K562 (cell line): Measurements from ENCODE around the gene SDK1. TPM values are rescaled to one million over a fixed set of nuclear protein-coding genes. Genes with fewer than 3 reads are reported as not detected.

Experiments used
- ATAC-seq: fragments of 200-7000 bp; cut with Tn5 transposase; 3 replicates; pipeline ENCODE4 v1.9.1; 2020; ENCODE audit warnings: moderate library complexity
- BruUV-seq: library from RNA; stranded (reverse); fragments of 400-500 nt; replicated peaks from 2 replicates; lab custom pipeline; 2021; lab: Mats Ljungman, UMichigan
- CTCF ChIA-PET: fragments of 300-600 bp; formaldehyde crosslinking; extraction: SDS; loops from one replicate; lab custom pipeline; 2021; ENCODE audit warnings: low intra/inter-chr PET ratio; lab: Yijun Ruan, JAX
- POLR2A ChIA-PET: fragments of 300-600, 350-650 bp; sonication (Branson Sonifier 250); formaldehyde crosslinking; extraction: SDS; loops from one replicate; lab custom pipeline; 2021; ENCODE audit warnings: antibody characterized with exemption, inconsistent platforms; lab: Yijun Ruan, JAX
- DNase-seq, 4 experiments: peaks; one replicate each; pipeline versions ENCODE4 v3.0.0 to v3.0.0-alpha.2; 2011 to 2018; ENCODE audit warnings: low spot score in 3 of 4, mixed read lengths in 3 of 4; ENCODE audit errors: extremely low read depth in 1 of 4
- FAIRE-seq: peaks from 2 replicates; lab custom pipeline; 2011; peaks lifted over from hg19 to GRCh38; lab: Jason Lieb, UNC
- H2AFZ ChIP-seq: 2 replicates; pipeline ENCODE4 v1.6.0; 2011; ENCODE audit warnings: low read depth, low read length, control low read depth, inconsistent platforms
- H3K27ac ChIP-seq: fragments of 200-600 bp; 3 replicates; pipeline ENCODE4 v1.8.0; 2011; ENCODE audit warnings: low read depth, mild to moderate bottlenecking, control low read depth, inconsistent platforms, low read length, moderate library complexity, mixed read lengths; ENCODE audit errors: extremely low read depth
- H3K27me3 ChIP-seq, 2 experiments: fragments of 300-600 bp in 1 of 2; 2 replicates in 1 of 2; 3 replicates in 1 of 2; pipeline versions ENCODE4 v1.6.0 to v1.8.0; 2011; ENCODE audit warnings: inconsistent platforms in 2 of 2, low read length in 2 of 2, mild to moderate bottlenecking in 1 of 2, mixed read lengths in 1 of 2, moderate library complexity in 1 of 2; ENCODE audit not compliant: control insufficient read depth in 2 of 2, insufficient read depth in 2 of 2
- H3K36me3 ChIP-seq: fragments of 300-600 bp; 3 replicates; pipeline ENCODE4 v1.8.0; 2011; ENCODE audit warnings: mild to moderate bottlenecking, low read length, inconsistent platforms; ENCODE audit not compliant: control insufficient read depth, insufficient read depth
- H3K4me1 ChIP-seq, 2 experiments: fragments of 200-600 bp in 1 of 2; replicated peaks in 1 of 2; 2 replicates in 1 of 2; 3 replicates in 1 of 2; pipeline versions ENCODE4 v1.5.1 to v1.8.0; 2011; ENCODE audit warnings: inconsistent platforms in 2 of 2, low read length in 2 of 2, mild to moderate bottlenecking in 1 of 2, mixed read lengths in 1 of 2, moderate library complexity in 1 of 2; ENCODE audit not compliant: control insufficient read depth in 2 of 2, insufficient read depth in 2 of 2
- H3K4me2 ChIP-seq: 2 replicates; pipeline ENCODE4 v1.6.1; 2011; ENCODE audit warnings: low read length, control low read depth, inconsistent platforms, mixed read lengths; ENCODE audit not compliant: insufficient read depth
- H3K4me3 ChIP-seq: fragments of 200-600 bp; sonication (generic), shearing (Covaris generic); 2 replicates; pipeline ENCODE4 v1.5.1; 2016; ENCODE audit warnings: control low read depth, inconsistent platforms
- H3K79me2 ChIP-seq: fragments of 200-600 bp; 3 replicates; pipeline ENCODE4 v1.8.0; 2011; ENCODE audit warnings: low read length, inconsistent platforms; ENCODE audit not compliant: control insufficient read depth, insufficient read depth
- H3K9ac ChIP-seq, 2 experiments: 2 replicates each; pipeline versions ENCODE4 v1.6.0 to v1.6.1; 2011; ENCODE audit warnings: low read depth in 2 of 2, low read length in 2 of 2, control low read depth in 1 of 2, inconsistent platforms in 1 of 2, mild to moderate bottlenecking in 1 of 2, mixed read lengths in 1 of 2; ENCODE audit not compliant: insufficient read depth in 1 of 2
- H3K9me1 ChIP-seq: one replicate; pipeline ENCODE4 v1.6.0; 2011; ENCODE audit warnings: inconsistent platforms, mild to moderate bottlenecking, low read length, moderate library complexity; ENCODE audit not compliant: control insufficient read depth, insufficient read depth
- H3K9me3 ChIP-seq: replicated peaks from 2 replicates; pipeline ENCODE4 v1.5.1; 2011; ENCODE audit warnings: low read depth, low read length, inconsistent platforms; ENCODE audit not compliant: control insufficient read depth, insufficient read depth
- H4K20me1 ChIP-seq: replicated peaks from 2 replicates; pipeline ENCODE4 v1.6.1; 2011; ENCODE audit warnings: low read length, inconsistent platforms, mixed read lengths; ENCODE audit not compliant: control insufficient read depth, insufficient read depth
- BRD4 ChIP-seq: fragments of 200-600 bp; sonication (generic); IDR thresholded peaks from 2 replicates; pipeline ENCODE4 v1.6.1; 2017; ENCODE audit warnings: inconsistent platforms
- CBX3 ChIP-seq, 2 experiments: IDR thresholded peaks; 1 replicate in 1 of 2; 2 replicates in 1 of 2; pipeline ENCODE4 v1.6.1; 2012; ENCODE audit warnings: inconsistent platforms in 2 of 2, low read length in 2 of 2, borderline replicate concordance in 1 of 2, control low read depth in 1 of 2
- CREBBP ChIP-seq: IDR thresholded peaks from one replicate; pipeline ENCODE4 v1.6.1; 2012; ENCODE audit warnings: low read depth, mild to moderate bottlenecking, control low read depth, inconsistent platforms, low read length
- DMBX1 ChIP-seq: fragments of 250-450 bp; sonication (Bioruptor Pico); IDR thresholded peaks from 2 replicates; pipeline ENCODE4 v1.8.0; 2022; ENCODE audit warnings: inconsistent platforms, mild to moderate bottlenecking, moderate library complexity, borderline replicate concordance
- HMG20A ChIP-seq: fragments of 450-650 bp; formaldehyde crosslinking; conservative IDR thresholded peaks from 2 replicates; pipeline ENCODE4 v1.4.0; 2020; ENCODE audit warnings: mild to moderate bottlenecking, mixed read lengths
- HNRNPLL ChIP-seq: fragments of 200-400 bp; formaldehyde crosslinking; IDR thresholded peaks from 2 replicates; pipeline ENCODE4 v1.6.1; 2017; ENCODE audit warnings: low read length, low read depth, mild to moderate bottlenecking; ENCODE audit not compliant: poor library complexity, severe bottlenecking
- KLF1 ChIP-seq: fragments of 450-650 bp; IDR thresholded peaks from 2 replicates; pipeline ENCODE4 v1.6.1; 2016; ENCODE audit warnings: missing genetic modification characterization, missing compliant biosample characterization
- MED1 ChIP-seq: sonication (generic); formaldehyde crosslinking; IDR thresholded peaks from 2 replicates; pipeline ENCODE4 v1.8.1; 2023; ENCODE audit warnings: missing genetic modification reagents, borderline replicate concordance
- POLR2H ChIP-seq: IDR thresholded peaks from 2 replicates; pipeline ENCODE4 v1.6.1; 2016; ENCODE audit warnings: missing genetic modification characterization, low read depth, mild to moderate bottlenecking, control low read depth, missing compliant biosample characterization, moderate library complexity
- TAF7 ChIP-seq: fragments of 450-650 bp; IDR thresholded peaks from 2 replicates; pipeline ENCODE4 v1.6.1; 2016; ENCODE audit warnings: missing genetic modification characterization, missing compliant biosample characterization
- ZBTB7A ChIP-seq: IDR thresholded peaks from 2 replicates; pipeline ENCODE4 v1.6.1; 2011; ENCODE audit warnings: low read depth, mild to moderate bottlenecking, low read length, moderate library complexity, borderline replicate concordance; ENCODE audit not compliant: control insufficient read depth
- ZNF197 ChIP-seq: fragments of 200-800 bp; sonication (Bioruptor generic); IDR thresholded peaks from 2 replicates; pipeline ENCODE4 v1.6.1; 2016; ENCODE audit warnings: low read depth, missing genetic modification characterization, missing compliant biosample characterization
- ZNF311 ChIP-seq: fragments of 250-450 bp; sonication (Bioruptor Pico); IDR thresholded peaks from 2 replicates; pipeline ENCODE4 v1.4.0; 2020; ENCODE audit warnings: mild to moderate bottlenecking, moderate library complexity
- ZNF57 ChIP-seq: fragments of 450-650 bp; formaldehyde crosslinking; IDR thresholded peaks from 2 replicates; pipeline ENCODE4 v1.4.0; 2020; ENCODE audit warnings: mild to moderate bottlenecking, moderate library complexity
- WGBS: fragments of 100-300 bp; shearing (Covaris generic); methylation state at CpG from one replicate; pipeline ENCODE4 v1.1.6; 2016; ENCODE audit warnings: low coverage, mixed read lengths; ENCODE audit not compliant: insufficient coverage; ENCODE audit errors: missing lambda C conversion rate; 5-methylcytosine and 5-hydroxymethylcytosine counted together
- in situ Hi-C: fragments of 300-500 bp; cut with MboI; formaldehyde crosslinking; loops from 4 replicates; pipeline ENCODE4 v1.15.0; 2018; ENCODE audit warnings: inconsistent platforms, mixed read lengths
- intact Hi-C: fragments of 100-400 bp; cut with micrococcal nuclease; formaldehyde crosslinking; loops from 2 replicates; pipeline ENCODE4 v1.14.2; 2022
- polyA plus RNA-seq, 8 experiments: library from polyadenylated mRNA; depleted of rRNA in 4 of 8; stranded (reverse) in 5 of 8; unstranded in 3 of 8; fragments of >200 nt; fragmentation: Nextera tagmentation in 2 of 8; fragmentation: Illumina TruSeq in 1 of 8; extraction: Ambion mirVana in 2 of 8; extraction: Trizol in 1 of 8; gene quantifications; 2 replicates each; pipeline versions ENCODE4 v1.2.1 to v1.2.3, GENCODE V29; 2011 to 2014; ENCODE audit warnings: inconsistent platforms in 1 of 8, missing spikeins in 1 of 8
- total RNA-seq, 7 experiments: library from RNA; depleted of rRNA in 6 of 7; stranded (reverse); fragments of >200 nt in 6 of 7; fragmentation: Illumina TruSeq in 2 of 7; extraction: Trizol in 2 of 7; gene quantifications; 2 replicates each; pipeline versions ENCODE4 v1.2.1 to v1.2.3, GENCODE V29; 2011 to 2021; ENCODE audit warnings: low replicate concordance in 1 of 7
- TF ChIP-seq, protein P1 (sequence below): fragments of 250-450 bp; sonication (Bioruptor Pico); IDR thresholded peaks from 2 replicates; pipeline ENCODE4 v1.8.0; 2021; ENCODE audit warnings: borderline replicate concordance, mild to moderate bottlenecking, moderate library complexity; ENCODE audit not compliant: poor library complexity, severe bottlenecking
- TF ChIP-seq, protein P2 (sequence below): fragments of 450-650 bp; IDR thresholded peaks from 2 replicates; pipeline ENCODE4 v1.6.1; 2017; ENCODE audit warnings: mild to moderate bottlenecking, moderate library complexity
- TF ChIP-seq, protein P3 (sequence below): sonication (generic); formaldehyde crosslinking; IDR thresholded peaks from 2 replicates; pipeline ENCODE4 v1.8.1; 2023; ENCODE audit warnings: mild to moderate bottlenecking, missing genetic modification reagents
- TF ChIP-seq, protein P4 (sequence below): sonication (generic); formaldehyde crosslinking; IDR thresholded peaks from 2 replicates; pipeline ENCODE4 v1.8.0; 2022; ENCODE audit warnings: missing genetic modification reagents, mild to moderate bottlenecking, borderline replicate concordance

The SDK1 gene
- total and polyA plus RNA-seq, 9 of the 15 experiments (the other 6 are each of a cell fraction or from before 2014, with no cell fraction given): 0.16 TPM; not detected in 8

DNA sequence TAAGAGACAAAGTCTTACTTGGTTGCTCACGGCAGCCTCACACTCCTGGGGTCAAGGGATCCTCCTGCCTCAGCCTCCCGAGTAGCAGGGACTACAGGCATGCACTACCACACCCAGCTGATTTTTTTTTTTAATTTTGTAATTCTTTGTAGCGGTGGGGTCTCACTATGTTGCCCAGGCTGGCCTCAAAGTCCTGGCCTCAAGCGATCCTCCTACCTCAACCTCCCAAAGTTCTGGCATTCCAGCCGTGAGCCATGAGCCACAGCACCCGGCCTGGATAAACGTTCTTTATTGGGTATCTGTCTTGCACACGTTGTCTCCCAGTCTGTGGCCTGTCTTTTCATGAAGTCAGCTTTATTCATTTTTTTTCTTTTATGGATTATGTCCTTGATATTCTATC is 744.9 kb downstream of the SDK1 start:
- no peak for FAIRE-seq
- H3K36me3 ChIP-seq: no peaks in the 10 kb centered on the region

More for the DNA sequence above, 744.9 kb downstream of the SDK1 start:
- no peaks in the 10 kb centered on the region for H3K9me3 ChIP-seq
- no peak overlapping the region for H3K9ac ChIP-seq
- DNase-seq (no peak), ATAC-seq (no peak)
- H2AFZ ChIP-seq: no peak overlapping the region
- intact Hi-C loops: no loop called here
- H4K20me1 ChIP-seq: no peaks in the 10 kb centered on the region
- H3K27ac ChIP-seq: no peak overlapping the region
- H3K4me1 ChIP-seq: no peaks in the 10 kb centered on the region
- H3K4me3 ChIP-seq: no peak overlapping the region
- in situ Hi-C loops: no loop called here
- peaks cover 5 to 24% of the 10 kb centered on the region in 2 experiments; a peak in 3 of 5 replicates for H3K27me3 ChIP-seq
- TF ChIP-seq TAF7 (tag) (no peak), POLR2H (no peak), BRD4 (no peak), ZBTB7A (no peak), MED1 (CRISPR knock-in tag) (no peak), HMG20A (CRISPR knock-in tag) (no peak), ZNF311 (CRISPR knock-in tag) (no peak), KLF1 (no peak), HNRNPLL (no peak), ZNF57 (CRISPR knock-in tag) (no peak), CBX3 (IDR thresholded peaks at IDR 0.05; ENCODE audit: borderline replicate concordance in 1 of 2, low read length in 2 of 2) (no peak), CREBBP (no peak), DMBX1 (CRISPR knock-in tag) (no peak), ZNF197 (CRISPR knock-in tag) (no peak)
- TF ChIP-seq, protein P1, sequence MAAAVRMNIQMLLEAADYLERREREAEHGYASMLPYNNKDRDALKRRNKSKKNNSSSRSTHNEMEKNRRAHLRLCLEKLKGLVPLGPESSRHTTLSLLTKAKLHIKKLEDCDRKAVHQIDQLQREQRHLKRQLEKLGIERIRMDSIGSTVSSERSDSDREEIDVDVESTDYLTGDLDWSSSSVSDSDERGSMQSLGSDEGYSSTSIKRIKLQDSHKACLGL (CRISPR knock-in tag): no peak
- TF ChIP-seq, protein P2, sequence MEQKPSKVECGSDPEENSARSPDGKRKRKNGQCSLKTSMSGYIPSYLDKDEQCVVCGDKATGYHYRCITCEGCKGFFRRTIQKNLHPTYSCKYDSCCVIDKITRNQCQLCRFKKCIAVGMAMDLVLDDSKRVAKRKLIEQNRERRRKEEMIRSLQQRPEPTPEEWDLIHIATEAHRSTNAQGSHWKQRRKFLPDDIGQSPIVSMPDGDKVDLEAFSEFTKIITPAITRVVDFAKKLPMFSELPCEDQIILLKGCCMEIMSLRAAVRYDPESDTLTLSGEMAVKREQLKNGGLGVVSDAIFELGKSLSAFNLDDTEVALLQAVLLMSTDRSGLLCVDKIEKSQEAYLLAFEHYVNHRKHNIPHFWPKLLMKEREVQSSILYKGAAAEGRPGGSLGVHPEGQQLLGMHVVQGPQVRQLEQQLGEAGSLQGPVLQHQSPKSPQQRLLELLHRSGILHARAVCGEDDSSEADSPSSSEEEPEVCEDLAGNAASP: no peak
- TF ChIP-seq, protein P3, sequence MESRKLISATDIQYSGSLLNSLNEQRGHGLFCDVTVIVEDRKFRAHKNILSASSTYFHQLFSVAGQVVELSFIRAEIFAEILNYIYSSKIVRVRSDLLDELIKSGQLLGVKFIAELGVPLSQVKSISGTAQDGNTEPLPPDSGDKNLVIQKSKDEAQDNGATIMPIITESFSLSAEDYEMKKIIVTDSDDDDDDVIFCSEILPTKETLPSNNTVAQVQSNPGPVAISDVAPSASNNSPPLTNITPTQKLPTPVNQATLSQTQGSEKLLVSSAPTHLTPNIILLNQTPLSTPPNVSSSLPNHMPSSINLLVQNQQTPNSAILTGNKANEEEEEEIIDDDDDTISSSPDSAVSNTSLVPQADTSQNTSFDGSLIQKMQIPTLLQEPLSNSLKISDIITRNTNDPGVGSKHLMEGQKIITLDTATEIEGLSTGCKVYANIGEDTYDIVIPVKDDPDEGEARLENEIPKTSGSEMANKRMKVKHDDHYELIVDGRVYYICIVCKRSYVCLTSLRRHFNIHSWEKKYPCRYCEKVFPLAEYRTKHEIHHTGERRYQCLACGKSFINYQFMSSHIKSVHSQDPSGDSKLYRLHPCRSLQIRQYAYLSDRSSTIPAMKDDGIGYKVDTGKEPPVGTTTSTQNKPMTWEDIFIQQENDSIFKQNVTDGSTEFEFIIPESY (CRISPR knock-in tag): no peak
- TF ChIP-seq, protein P4, sequence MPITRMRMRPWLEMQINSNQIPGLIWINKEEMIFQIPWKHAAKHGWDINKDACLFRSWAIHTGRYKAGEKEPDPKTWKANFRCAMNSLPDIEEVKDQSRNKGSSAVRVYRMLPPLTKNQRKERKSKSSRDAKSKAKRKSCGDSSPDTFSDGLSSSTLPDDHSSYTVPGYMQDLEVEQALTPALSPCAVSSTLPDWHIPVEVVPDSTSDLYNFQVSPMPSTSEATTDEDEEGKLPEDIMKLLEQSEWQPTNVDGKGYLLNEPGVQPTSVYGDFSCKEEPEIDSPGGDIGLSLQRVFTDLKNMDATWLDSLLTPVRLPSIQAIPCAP (CRISPR knock-in tag): no peak
- H3K9me1 ChIP-seq: no peaks in the 10 kb centered on the region
- no TSS peak for BruUV-seq
- H3K4me2 ChIP-seq: no peak overlapping the region
- ChIA-PET POLR2A (no interaction called here), CTCF (no interaction called here)
- 1% methylated on average over 8 of the region's 8 CpGs for WGBS
- H3K79me2 ChIP-seq: no peaks in the 10 kb centered on the region
